DMS153 (cell line): ENCODE measurements around the gene RBM38.
"Not testable (repeated sequence)": the region's sequence is repeated elsewhere in the genome, so short reads cannot be mapped to it uniquely, and the experiment has no call there.

Experiments
- DNase-seq: peaks from one replicate; lab custom pipeline; 2025; lab: John Stamatoyannopoulos, UW

Gene RBM38

GRCh38 chr20:57390604-57391438 lies at the start of gene RBM38:
Gene RBM38 (plus strand): TSS chr20:57391396. CDS start chr20:57391582, 186 bp downstream.
- peak; percentile 43 for DNase-seq

GRCh38 chr20:57341663-57342062 lies 49.5 kb upstream of the RBM38 start:
- DNase-seq = no peak

GRCh38 chr20:57342829-57343228 lies 48.4 kb upstream of the RBM38 start:
- no peak for DNase-seq

- no peak for DNase-seq
Measured at GRCh38 chr20:57346477-57346876, 44.7 kb upstream of the RBM38 start.

GRCh38 chr20:57347393-57347792 lies 43.8 kb upstream of the RBM38 start:
- no peak for DNase-seq

GRCh38 chr20:57348200-57348921 lies 42.8 kb upstream of the RBM38 start:
- not testable (repeated sequence) for DNase-seq

GRCh38 chr20:57348922-57349574 lies 42.1 kb upstream of the RBM38 start:
- DNase-seq = not testable (repeated sequence)

- no peak for DNase-seq
Measured at GRCh38 chr20:57350081-57350710, 41.0 kb upstream of the RBM38 start.

GRCh38 chr20:57350726-57351041 lies 40.5 kb upstream of the RBM38 start:
- DNase-seq = not testable (repeated sequence)

GRCh38 chr20:57351042-57351783 lies 40.0 kb upstream of the RBM38 start, which contains the start of gene RAE1:
Gene RAE1 (plus strand): TSS chr20:57351255. CDS start chr20:57354039, 2,784 bp downstream.
- DNase-seq = peak; percentile 80

- DNase-seq = no peak
Measured at GRCh38 chr20:57352305-57352704, 38.9 kb upstream of the RBM38 start.

- no peak for DNase-seq
Measured at GRCh38 chr20:57353351-57353750, 37.8 kb upstream of the RBM38 start.

GRCh38 chr20:57361517-57361916 lies 29.7 kb upstream of the RBM38 start:
- DNase-seq = no peak

- no peak for DNase-seq
Measured at GRCh38 chr20:57364451-57364850, 26.7 kb upstream of the RBM38 start.

GRCh38 chr20:57369596-57369995 lies 21.6 kb upstream of the RBM38 start:
- no peak for DNase-seq

GRCh38 chr20:57370316-57370715 lies 20.9 kb upstream of the RBM38 start:
- no peak for DNase-seq

GRCh38 chr20:57371363-57371762 lies 19.8 kb upstream of the RBM38 start:
- no peak for DNase-seq

- DNase-seq = no peak
Measured at GRCh38 chr20:57372157-57372556, 19.0 kb upstream of the RBM38 start.

- no peak for DNase-seq
Measured at GRCh38 chr20:57372581-57373350, 18.4 kb upstream of the RBM38 start.

- no peak for DNase-seq
Measured at GRCh38 chr20:57374343-57374930, 16.8 kb upstream of the RBM38 start.
